Measurements from ENCODE around the gene RAB26.

DNA sequence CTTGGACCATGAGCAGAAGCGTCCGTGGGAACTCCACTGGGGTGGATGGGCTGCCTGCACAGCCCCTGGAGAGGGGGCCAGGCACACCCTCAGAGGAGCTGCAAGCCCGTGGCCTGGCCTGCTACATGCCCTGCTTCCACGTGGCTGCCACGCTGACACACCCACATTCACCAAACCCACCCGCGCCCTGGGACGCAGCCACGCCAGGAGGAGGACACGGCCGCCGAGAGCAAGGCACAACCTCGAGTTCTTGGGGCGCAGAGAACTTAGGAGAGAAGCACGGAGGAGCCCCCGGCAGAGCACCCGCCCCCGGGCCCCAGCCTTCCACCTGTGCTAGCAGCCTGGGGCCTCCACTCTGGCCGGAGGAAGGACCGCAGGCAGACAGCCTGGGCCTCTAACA is 29.1 kb downstream of the RAB26 start:
- TF ChIP-seq POLR2A (IDR thresholded peaks at IDR 0.05) (no peak), POLR2AphosphoS5 (IDR thresholded peaks at IDR 0.05) (no peak)
- TF ChIP-seq, protein P1, sequence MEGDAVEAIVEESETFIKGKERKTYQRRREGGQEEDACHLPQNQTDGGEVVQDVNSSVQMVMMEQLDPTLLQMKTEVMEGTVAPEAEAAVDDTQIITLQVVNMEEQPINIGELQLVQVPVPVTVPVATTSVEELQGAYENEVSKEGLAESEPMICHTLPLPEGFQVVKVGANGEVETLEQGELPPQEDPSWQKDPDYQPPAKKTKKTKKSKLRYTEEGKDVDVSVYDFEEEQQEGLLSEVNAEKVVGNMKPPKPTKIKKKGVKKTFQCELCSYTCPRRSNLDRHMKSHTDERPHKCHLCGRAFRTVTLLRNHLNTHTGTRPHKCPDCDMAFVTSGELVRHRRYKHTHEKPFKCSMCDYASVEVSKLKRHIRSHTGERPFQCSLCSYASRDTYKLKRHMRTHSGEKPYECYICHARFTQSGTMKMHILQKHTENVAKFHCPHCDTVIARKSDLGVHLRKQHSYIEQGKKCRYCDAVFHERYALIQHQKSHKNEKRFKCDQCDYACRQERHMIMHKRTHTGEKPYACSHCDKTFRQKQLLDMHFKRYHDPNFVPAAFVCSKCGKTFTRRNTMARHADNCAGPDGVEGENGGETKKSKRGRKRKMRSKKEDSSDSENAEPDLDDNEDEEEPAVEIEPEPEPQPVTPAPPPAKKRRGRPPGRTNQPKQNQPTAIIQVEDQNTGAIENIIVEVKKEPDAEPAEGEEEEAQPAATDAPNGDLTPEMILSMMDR (IDR thresholded peaks at IDR 0.05): no peak
